ENCODE data around the gene FAM3B.

Gene FAM3B

GRCh38 chr21:41319273-41319672 lies 2.7 kb downstream of the FAM3B start:
- no peaks in the 10 kb centered on the region for H3K36me3 ChIP-seq (ENCODE audit: control insufficient read depth, insufficient read depth, low read length)
- no peaks in the 10 kb centered on the region for H3K9me3 ChIP-seq (ENCODE audit: control insufficient read depth, insufficient read depth, low read length)
- no peak overlapping the region for H3K9ac ChIP-seq (ENCODE audit: low read depth, low read length)
- no peak overlapping the region for H3K27ac ChIP-seq (ENCODE audit: low read depth, low read length)
- H3K27me3 ChIP-seq (ENCODE audit: control insufficient read depth, insufficient read depth, low read length), result peaks cover 29% of the 10 kb centered on the region
- H3K4me1 ChIP-seq (ENCODE audit: control insufficient read depth, insufficient read depth, low read length), result peaks cover 9% of the 10 kb centered on the region; the same call in 1 of the 2 replicates
- no peak overlapping the region for H3K4me3 ChIP-seq (ENCODE audit: low read depth, low read length)

GRCh38 chr21:41321211-41321907 lies 4.8 kb downstream of the FAM3B start:
- H3K9ac ChIP-seq (ENCODE audit: low read depth, low read length), result no peak overlapping the region
- H3K4me1 ChIP-seq (ENCODE audit: control insufficient read depth, insufficient read depth, low read length), result peaks cover 9% of the 10 kb centered on the region; the same call in 1 of the 2 replicates
- H3K36me3 ChIP-seq (ENCODE audit: control insufficient read depth, insufficient read depth, low read length), result no peaks in the 10 kb centered on the region
- H3K27me3 ChIP-seq (ENCODE audit: control insufficient read depth, insufficient read depth, low read length), result peaks cover 13% of the 10 kb centered on the region
- H3K9me3 ChIP-seq (ENCODE audit: control insufficient read depth, insufficient read depth, low read length), result no peaks in the 10 kb centered on the region
- H3K4me3 ChIP-seq (ENCODE audit: low read depth, low read length), result no peak overlapping the region
- H3K27ac ChIP-seq (ENCODE audit: low read depth, low read length), result no peak overlapping the region

GRCh38 chr21:41321908-41322495 lies 5.4 kb downstream of the FAM3B start:
- peaks cover 9% of the 10 kb centered on the region; the same call in 1 of the 2 replicates for H3K4me1 ChIP-seq (ENCODE audit: control insufficient read depth, insufficient read depth, low read length)
- no peak overlapping the region for H3K27ac ChIP-seq (ENCODE audit: low read depth, low read length)
- H3K9ac ChIP-seq (ENCODE audit: low read depth, low read length), result no peak overlapping the region
- H3K27me3 ChIP-seq (ENCODE audit: control insufficient read depth, insufficient read depth, low read length), result peaks cover 10% of the 10 kb centered on the region
- H3K36me3 ChIP-seq (ENCODE audit: control insufficient read depth, insufficient read depth, low read length), result no peaks in the 10 kb centered on the region
- H3K9me3 ChIP-seq (ENCODE audit: control insufficient read depth, insufficient read depth, low read length), result no peaks in the 10 kb centered on the region
- no peak overlapping the region for H3K4me3 ChIP-seq (ENCODE audit: low read depth, low read length)

- Histone ChIP-seq H3K9me3 (ENCODE audit: control insufficient read depth, insufficient read depth, low read length) (no peaks in the 10 kb centered on the region), H3K9ac (ENCODE audit: low read depth, low read length) (no peak overlapping the region), H3K4me1 (ENCODE audit: control insufficient read depth, insufficient read depth, low read length) (peaks cover 5% of the 10 kb centered on the region; the same call in 1 of the 2 replicates), H3K27ac (ENCODE audit: low read depth, low read length) (no peak overlapping the region), H3K27me3 (ENCODE audit: control insufficient read depth, insufficient read depth, low read length) (peaks cover 2% of the 10 kb centered on the region; the same call in 1 of the 2 replicates), H3K4me3 (ENCODE audit: low read depth, low read length) (no peak overlapping the region), H3K36me3 (ENCODE audit: control insufficient read depth, insufficient read depth, low read length) (no peaks in the 10 kb centered on the region)
These were observed 6.1 kb downstream of the FAM3B start for GRCh38 chr21:41322496-41323382.

- no peak overlapping the region for H3K9ac ChIP-seq (ENCODE audit: low read depth, low read length)
- peaks cover 5% of the 10 kb centered on the region; the same call in 1 of the 2 replicates for H3K4me1 ChIP-seq (ENCODE audit: control insufficient read depth, insufficient read depth, low read length)
- H3K27ac ChIP-seq (ENCODE audit: low read depth, low read length), result no peak overlapping the region
- H3K27me3 ChIP-seq (ENCODE audit: control insufficient read depth, insufficient read depth, low read length), result no peaks in the 10 kb centered on the region
- no peak overlapping the region for H3K4me3 ChIP-seq (ENCODE audit: low read depth, low read length)
- H3K9me3 ChIP-seq (ENCODE audit: control insufficient read depth, insufficient read depth, low read length), result no peaks in the 10 kb centered on the region
- H3K36me3 ChIP-seq (ENCODE audit: control insufficient read depth, insufficient read depth, low read length), result no peaks in the 10 kb centered on the region
These were observed 8.7 kb downstream of the FAM3B start for GRCh38 chr21:41325138-41325912.

- Histone ChIP-seq H3K27ac (ENCODE audit: low read depth, low read length) (no peak overlapping the region), H3K9ac (ENCODE audit: low read depth, low read length) (no peak overlapping the region), H3K27me3 (ENCODE audit: control insufficient read depth, insufficient read depth, low read length) (no peaks in the 10 kb centered on the region), H3K9me3 (ENCODE audit: control insufficient read depth, insufficient read depth, low read length) (no peaks in the 10 kb centered on the region), H3K4me1 (ENCODE audit: control insufficient read depth, insufficient read depth, low read length) (peaks cover 5% of the 10 kb centered on the region; the same call in 1 of the 2 replicates), H3K36me3 (ENCODE audit: control insufficient read depth, insufficient read depth, low read length) (no peaks in the 10 kb centered on the region), H3K4me3 (ENCODE audit: low read depth, low read length) (no peak overlapping the region)
These were observed 9.9 kb downstream of the FAM3B start for GRCh38 chr21:41326414-41327080.

GRCh38 chr21:41327753-41328152 lies 11.2 kb downstream of the FAM3B start:
- no peak overlapping the region for H3K9ac ChIP-seq (ENCODE audit: low read depth, low read length)
- 0 out of 2 replicates have a peak, but pooled peaks cover 4% of the 10 kb centered on the region for H3K9me3 ChIP-seq (ENCODE audit: control insufficient read depth, insufficient read depth, low read length)
- no peak overlapping the region for H3K4me3 ChIP-seq (ENCODE audit: low read depth, low read length)
- no peak overlapping the region for H3K27ac ChIP-seq (ENCODE audit: low read depth, low read length)
- H3K27me3 ChIP-seq (ENCODE audit: control insufficient read depth, insufficient read depth, low read length), result no peaks in the 10 kb centered on the region
- H3K4me1 ChIP-seq (ENCODE audit: control insufficient read depth, insufficient read depth, low read length), result no peaks in the 10 kb centered on the region
- H3K36me3 ChIP-seq (ENCODE audit: control insufficient read depth, insufficient read depth, low read length), result no peaks in the 10 kb centered on the region

GRCh38 chr21:41328660-41329607 lies 12.3 kb downstream of the FAM3B start:
- Histone ChIP-seq H3K27me3 (ENCODE audit: control insufficient read depth, insufficient read depth, low read length) (no peaks in the 10 kb centered on the region), H3K4me3 (ENCODE audit: low read depth, low read length) (no peak overlapping the region), H3K27ac (ENCODE audit: low read depth, low read length) (no peak overlapping the region), H3K9ac (ENCODE audit: low read depth, low read length) (no peak overlapping the region), H3K9me3 (ENCODE audit: control insufficient read depth, insufficient read depth, low read length) (peaks cover 12% of the 10 kb centered on the region; the same call in 1 of the 2 replicates), H3K4me1 (ENCODE audit: control insufficient read depth, insufficient read depth, low read length) (no peaks in the 10 kb centered on the region), H3K36me3 (ENCODE audit: control insufficient read depth, insufficient read depth, low read length) (no peaks in the 10 kb centered on the region)

GRCh38 chr21:41333752-41334151 lies 17.2 kb downstream of the FAM3B start:
- Histone ChIP-seq H3K4me3 (ENCODE audit: low read depth, low read length) (no peak overlapping the region), H3K36me3 (ENCODE audit: control insufficient read depth, insufficient read depth, low read length) (no peaks in the 10 kb centered on the region), H3K9ac (ENCODE audit: low read depth, low read length) (no peak overlapping the region), H3K9me3 (ENCODE audit: control insufficient read depth, insufficient read depth, low read length) (peaks cover 20% of the 10 kb centered on the region), H3K27me3 (ENCODE audit: control insufficient read depth, insufficient read depth, low read length) (no peaks in the 10 kb centered on the region), H3K27ac (ENCODE audit: low read depth, low read length) (no peak overlapping the region), H3K4me1 (ENCODE audit: control insufficient read depth, insufficient read depth, low read length) (no peaks in the 10 kb centered on the region)
